Measurements from ENCODE around the gene HSPA1L. TPM values are rescaled to one million over a fixed set of nuclear protein-coding genes. Genes with fewer than 3 reads are reported as not detected.

HSPA1L gene
- total RNA-seq, 1 donor from 2014 or later = 0.98 TPM

DNA sequence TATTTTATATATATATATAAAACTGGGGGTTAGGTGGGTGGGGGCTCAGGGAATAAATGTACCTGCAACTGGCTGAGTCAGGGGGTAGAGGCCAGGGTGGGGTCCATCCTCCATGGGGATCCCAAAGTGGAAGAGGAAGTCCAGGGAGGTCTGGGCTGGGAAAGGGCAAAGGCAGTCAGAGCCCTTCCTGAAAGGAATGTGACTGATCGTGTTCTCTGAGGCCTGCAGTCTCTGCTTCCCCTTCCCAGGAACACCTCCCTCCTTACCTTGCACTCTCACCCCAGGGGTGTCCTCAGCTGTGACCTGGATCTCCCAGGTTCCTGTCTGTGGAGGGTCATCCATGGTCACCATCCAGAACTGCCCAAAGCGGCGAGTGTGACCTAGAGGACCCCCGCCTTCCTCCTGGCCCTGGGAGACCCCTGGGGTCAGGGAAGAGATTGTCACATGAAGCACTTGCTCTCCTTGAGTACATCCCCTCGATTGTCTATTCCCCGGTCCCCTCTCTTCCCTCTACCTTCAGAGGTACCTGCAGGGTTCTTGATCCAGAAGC, 47.9 kb downstream of the HSPA1L start:
- TF ChIP-seq POLR2AphosphoS5 (IDR thresholded peaks at IDR 0.05; ENCODE audit: insufficient read depth in 1 of 2, low read depth in 1 of 2) = no peak
- TF ChIP-seq, protein P1, sequence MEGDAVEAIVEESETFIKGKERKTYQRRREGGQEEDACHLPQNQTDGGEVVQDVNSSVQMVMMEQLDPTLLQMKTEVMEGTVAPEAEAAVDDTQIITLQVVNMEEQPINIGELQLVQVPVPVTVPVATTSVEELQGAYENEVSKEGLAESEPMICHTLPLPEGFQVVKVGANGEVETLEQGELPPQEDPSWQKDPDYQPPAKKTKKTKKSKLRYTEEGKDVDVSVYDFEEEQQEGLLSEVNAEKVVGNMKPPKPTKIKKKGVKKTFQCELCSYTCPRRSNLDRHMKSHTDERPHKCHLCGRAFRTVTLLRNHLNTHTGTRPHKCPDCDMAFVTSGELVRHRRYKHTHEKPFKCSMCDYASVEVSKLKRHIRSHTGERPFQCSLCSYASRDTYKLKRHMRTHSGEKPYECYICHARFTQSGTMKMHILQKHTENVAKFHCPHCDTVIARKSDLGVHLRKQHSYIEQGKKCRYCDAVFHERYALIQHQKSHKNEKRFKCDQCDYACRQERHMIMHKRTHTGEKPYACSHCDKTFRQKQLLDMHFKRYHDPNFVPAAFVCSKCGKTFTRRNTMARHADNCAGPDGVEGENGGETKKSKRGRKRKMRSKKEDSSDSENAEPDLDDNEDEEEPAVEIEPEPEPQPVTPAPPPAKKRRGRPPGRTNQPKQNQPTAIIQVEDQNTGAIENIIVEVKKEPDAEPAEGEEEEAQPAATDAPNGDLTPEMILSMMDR (IDR thresholded peaks at IDR 0.05) = no peak
- TF ChIP-seq POLR2A (IDR thresholded peaks at IDR 0.05) = no peak
- Histone ChIP-seq H3K9me3 (no peaks in the 10 kb centered on the region), H3K36me3 (no peaks in the 10 kb centered on the region), H3K27me3 (no peaks in the 10 kb centered on the region), H3K27ac (no peak overlapping the region), H3K4me3 (no peak overlapping the region), H3K4me1 (no peaks in the 10 kb centered on the region)
- no peak for DNase-seq (ENCODE audit: extremely low spot score in 2 of 2)
- intact Hi-C loops (cut with DNase I) = no loop called here

- Histone ChIP-seq H3K4me1 (no peaks in the 10 kb centered on the region), H3K27me3 (no peaks in the 10 kb centered on the region), H3K27ac (no peak overlapping the region), H3K4me3 (peak overlapping the region; percentile 16 to 20), H3K9me3 (no peaks in the 10 kb centered on the region), H3K36me3 (no peaks in the 10 kb centered on the region)
- DNase-seq (ENCODE audit: extremely low spot score in 2 of 2) = no peak
- TF ChIP-seq, protein P1 (IDR thresholded peaks at IDR 0.05) = no peak
- TF ChIP-seq POLR2AphosphoS5 (IDR thresholded peaks at IDR 0.05; ENCODE audit: insufficient read depth in 1 of 2, low read depth in 1 of 2) (no peak), POLR2A (IDR thresholded peaks at IDR 0.05) (no peak)
- intact Hi-C loops (cut with DNase I) = no loop called here
These were observed 48.9 kb downstream of the HSPA1L start for GRCh38 chr6:31765910-31766794.

DNA sequence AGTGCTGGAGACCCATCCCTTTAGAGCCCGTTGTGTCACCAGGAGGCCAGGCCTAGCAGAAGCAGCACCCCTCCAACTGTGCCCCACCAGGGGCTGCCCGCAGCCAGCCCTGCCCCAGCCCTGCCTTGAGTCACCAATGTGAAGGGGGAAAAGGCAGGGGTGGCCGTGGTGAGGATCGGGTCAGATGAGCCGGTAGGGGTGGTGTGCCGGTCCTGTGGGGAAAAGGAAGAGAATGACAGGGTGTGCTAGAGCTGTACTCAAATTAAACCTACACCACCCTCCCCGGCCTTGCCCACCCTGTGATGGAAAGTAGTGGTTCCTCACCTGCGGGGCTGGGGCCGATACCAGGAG, 49.5 kb downstream of the HSPA1L start:
- no peak overlapping the region for H3K27ac ChIP-seq
- H3K4me1 ChIP-seq = no peaks in the 10 kb centered on the region
- no peaks in the 10 kb centered on the region for H3K36me3 ChIP-seq
- DNase-seq (ENCODE audit: extremely low spot score in 2 of 2) = no peak
- TF ChIP-seq, protein P1 (IDR thresholded peaks at IDR 0.05) = no peak
- TF ChIP-seq POLR2AphosphoS5 (IDR thresholded peaks at IDR 0.05; ENCODE audit: insufficient read depth in 1 of 2, low read depth in 1 of 2) = no peak
- no peak for TF ChIP-seq POLR2A (IDR thresholded peaks at IDR 0.05)
- no peak overlapping the region for H3K4me3 ChIP-seq
- intact Hi-C loops (cut with DNase I) = no loop called here
- H3K27me3 ChIP-seq = no peaks in the 10 kb centered on the region
- H3K9me3 ChIP-seq = no peaks in the 10 kb centered on the region

DNA sequence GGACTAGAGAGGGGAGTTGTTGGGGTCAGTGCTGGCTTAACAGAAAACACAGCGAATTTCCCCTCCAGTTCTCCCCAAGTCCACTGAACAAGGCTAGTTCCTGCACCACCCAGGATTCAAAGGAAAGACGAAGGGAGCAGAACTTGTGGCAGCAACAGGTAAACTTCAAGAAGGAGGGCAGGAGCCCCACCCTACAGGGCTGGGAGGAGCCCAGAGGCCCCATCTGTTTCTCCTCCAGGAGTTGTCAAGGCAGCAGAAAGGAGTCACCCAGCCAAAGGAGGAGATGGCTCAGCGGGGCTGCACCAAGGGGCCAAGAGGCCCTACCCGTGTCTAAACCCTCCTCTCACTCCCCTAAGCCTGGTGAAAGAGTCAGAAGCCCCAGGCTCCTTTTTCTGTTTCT, 50.9 kb downstream of the HSPA1L start:
- Histone ChIP-seq H3K27ac (no peak overlapping the region), H3K4me3 (no peak overlapping the region), H3K27me3 (no peaks in the 10 kb centered on the region), H3K9me3 (no peaks in the 10 kb centered on the region), H3K4me1 (no peaks in the 10 kb centered on the region), H3K36me3 (no peaks in the 10 kb centered on the region)
- intact Hi-C loops (cut with DNase I) = no loop called here
- TF ChIP-seq POLR2A (IDR thresholded peaks at IDR 0.05) (no peak), POLR2AphosphoS5 (IDR thresholded peaks at IDR 0.05; ENCODE audit: insufficient read depth in 1 of 2, low read depth in 1 of 2) (no peak)
- TF ChIP-seq, protein P1 (IDR thresholded peaks at IDR 0.05) = no peak
- DNase-seq (ENCODE audit: extremely low spot score in 2 of 2) = no peak

- no peak for DNase-seq (ENCODE audit: extremely low spot score in 2 of 2)
- no peaks in the 10 kb centered on the region for H3K9me3 ChIP-seq
- no peak overlapping the region for H3K4me3 ChIP-seq
- no peaks in the 10 kb centered on the region for H3K4me1 ChIP-seq
- no peaks in the 10 kb centered on the region for H3K36me3 ChIP-seq
- intact Hi-C loops (cut with DNase I) = no loop called here
- no peak for TF ChIP-seq POLR2A (IDR thresholded peaks at IDR 0.05)
- TF ChIP-seq, protein P1 (IDR thresholded peaks at IDR 0.05) = no peak
- no peak for TF ChIP-seq POLR2AphosphoS5 (IDR thresholded peaks at IDR 0.05; ENCODE audit: insufficient read depth in 1 of 2, low read depth in 1 of 2)
- H3K27me3 ChIP-seq = no peaks in the 10 kb centered on the region
- no peak overlapping the region for H3K27ac ChIP-seq
These were observed 51.5 kb downstream of the HSPA1L start for GRCh38 chr6:31763619-31763940.
